Loucy (cell line): ENCODE results near the gene GPR22.

Experiments used
- EZH2phosphoT487 ChIP-seq: fragments of 200-600 bp; IDR thresholded peaks from 2 replicates; pipeline ENCODE4 v1.6.1; 2018; ENCODE audit warnings: antibody characterized with exemption, mild to moderate bottlenecking, moderate library complexity, borderline replicate concordance
- TF ChIP-seq, protein P1 (sequence below): fragments of 200-600 bp; sonication (generic); conservative IDR thresholded peaks from 2 replicates; pipeline ENCODE4 v1.5.1; 2014; ENCODE audit warnings: mild to moderate bottlenecking, antibody characterized with exemption, low read length

DNA sequence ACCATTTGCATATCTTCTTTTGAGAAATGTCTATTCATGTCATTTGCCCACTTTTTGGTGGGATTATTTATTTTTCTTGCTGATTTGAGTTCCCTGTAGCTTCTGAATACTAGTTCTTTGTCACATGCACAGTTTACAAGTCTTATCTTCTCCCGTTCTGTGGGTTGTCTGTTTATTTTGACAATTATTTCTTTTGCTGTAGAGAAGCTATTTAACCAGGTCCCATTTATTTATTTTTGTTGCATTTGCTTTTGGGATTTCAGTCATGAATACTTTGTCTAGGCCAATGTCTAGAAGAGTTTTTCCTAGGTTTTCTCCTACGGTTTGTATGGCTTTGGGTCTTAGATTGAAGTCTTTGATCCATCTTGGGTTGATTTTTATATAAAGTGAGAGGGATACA is 32.9 kb downstream of the GPR22 start:
- TF ChIP-seq, protein P1, sequence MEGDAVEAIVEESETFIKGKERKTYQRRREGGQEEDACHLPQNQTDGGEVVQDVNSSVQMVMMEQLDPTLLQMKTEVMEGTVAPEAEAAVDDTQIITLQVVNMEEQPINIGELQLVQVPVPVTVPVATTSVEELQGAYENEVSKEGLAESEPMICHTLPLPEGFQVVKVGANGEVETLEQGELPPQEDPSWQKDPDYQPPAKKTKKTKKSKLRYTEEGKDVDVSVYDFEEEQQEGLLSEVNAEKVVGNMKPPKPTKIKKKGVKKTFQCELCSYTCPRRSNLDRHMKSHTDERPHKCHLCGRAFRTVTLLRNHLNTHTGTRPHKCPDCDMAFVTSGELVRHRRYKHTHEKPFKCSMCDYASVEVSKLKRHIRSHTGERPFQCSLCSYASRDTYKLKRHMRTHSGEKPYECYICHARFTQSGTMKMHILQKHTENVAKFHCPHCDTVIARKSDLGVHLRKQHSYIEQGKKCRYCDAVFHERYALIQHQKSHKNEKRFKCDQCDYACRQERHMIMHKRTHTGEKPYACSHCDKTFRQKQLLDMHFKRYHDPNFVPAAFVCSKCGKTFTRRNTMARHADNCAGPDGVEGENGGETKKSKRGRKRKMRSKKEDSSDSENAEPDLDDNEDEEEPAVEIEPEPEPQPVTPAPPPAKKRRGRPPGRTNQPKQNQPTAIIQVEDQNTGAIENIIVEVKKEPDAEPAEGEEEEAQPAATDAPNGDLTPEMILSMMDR = no peak
- TF ChIP-seq EZH2phosphoT487 = no peak
